AG08396 (cell line): ENCODE results near the gene LSMEM2.
"Not testable (repeated sequence)": the region's sequence is repeated elsewhere in the genome, so short reads cannot be mapped to it uniquely, and the experiment has no call there.

Source experiments
- DNase-seq: peaks from one replicate; pipeline ENCODE4 v3.0.0; 2012; ENCODE audit warnings: low spot score, mixed read lengths

The LSMEM2 gene

DNA sequence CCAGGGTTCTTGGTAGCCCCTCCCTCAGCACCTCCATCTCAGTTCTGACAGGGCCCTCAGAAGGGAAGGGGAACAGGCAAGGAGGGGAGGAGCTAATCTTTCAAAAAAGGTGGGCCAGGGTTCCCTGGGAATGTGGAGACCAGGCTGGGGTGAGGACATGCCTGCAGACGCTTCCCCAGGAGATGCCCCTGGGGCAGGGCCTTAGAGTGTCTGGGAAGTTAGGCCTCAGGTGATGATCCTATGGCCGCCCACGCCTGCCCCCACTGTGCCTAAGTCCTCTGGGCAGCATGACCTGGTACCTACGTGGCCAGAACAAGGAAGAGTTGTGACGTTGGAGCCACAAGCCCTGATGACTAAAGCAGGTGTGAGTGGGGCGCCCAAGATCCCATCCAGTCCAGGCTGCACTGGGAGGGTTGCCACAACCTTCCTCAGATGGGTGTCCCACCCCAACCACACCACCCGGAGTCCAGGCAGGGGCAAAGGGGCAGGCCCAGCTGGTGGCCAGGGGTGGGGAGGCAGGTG lies 13.9 kb upstream of the LSMEM2 start:
- no peak for DNase-seq

DNA sequence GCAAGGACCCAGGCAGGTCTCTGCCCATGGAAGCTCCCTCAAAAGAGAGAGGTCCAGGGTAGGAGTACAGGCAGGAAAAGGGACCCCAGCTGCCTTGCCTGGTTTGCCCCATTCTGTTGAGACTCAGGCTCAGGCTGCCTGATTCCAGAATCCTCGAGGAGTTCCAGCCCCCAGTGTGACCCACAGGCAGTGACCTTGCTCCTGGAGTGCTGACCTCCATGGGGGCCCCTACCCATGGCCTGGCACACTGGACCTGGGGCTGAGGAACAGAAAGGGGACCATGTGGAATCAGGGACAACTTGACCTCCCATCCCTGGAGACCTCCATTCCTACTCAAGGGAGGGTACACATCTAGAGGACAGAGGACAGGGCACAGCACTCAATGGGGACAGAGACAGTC lies 13.3 kb upstream of the LSMEM2 start:
- no peak for DNase-seq

DNA sequence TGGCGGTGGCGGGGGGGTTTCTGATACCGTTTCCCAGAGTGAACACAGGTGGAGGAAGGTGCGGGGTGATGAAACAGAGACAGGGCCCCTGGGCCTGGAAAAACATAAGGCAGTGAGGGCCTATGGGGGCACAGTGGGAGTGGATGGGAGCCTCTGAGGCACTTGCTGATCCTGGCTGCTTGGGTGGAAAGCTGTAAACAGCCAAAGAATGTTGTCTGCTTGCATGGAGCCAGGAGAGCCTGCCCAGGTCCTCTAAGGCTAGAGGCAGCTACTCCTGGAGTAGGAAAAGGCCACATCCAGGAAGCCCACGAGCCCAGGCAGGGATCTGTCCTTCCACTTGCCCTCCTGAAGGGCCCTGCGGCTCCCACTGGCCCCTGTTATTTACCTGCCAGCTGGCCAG lies 12.9 kb upstream of the LSMEM2 start:
- peak; percentile 43 for DNase-seq

DNA sequence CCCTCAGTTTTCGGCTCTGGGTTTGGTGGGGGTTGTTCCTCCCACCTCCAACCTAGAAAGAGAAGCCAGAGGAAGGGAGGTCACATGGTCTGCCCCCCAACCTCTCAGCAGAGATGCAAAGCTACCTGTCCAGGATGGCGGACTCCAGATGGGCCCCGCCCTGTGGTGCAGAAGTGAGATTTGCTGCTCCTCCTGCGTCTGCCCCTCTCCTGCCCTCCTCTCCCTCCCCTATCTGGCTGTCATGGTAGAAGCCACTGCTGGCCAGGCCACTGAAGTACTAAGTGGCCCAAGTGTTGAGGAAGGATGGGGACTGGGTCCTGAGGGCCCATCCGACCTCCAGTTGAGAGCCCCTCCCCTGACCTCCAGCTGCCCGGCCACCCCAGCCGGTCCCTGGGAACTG lies 12.1 kb upstream of the LSMEM2 start:
- DNase-seq = no peak

DNA sequence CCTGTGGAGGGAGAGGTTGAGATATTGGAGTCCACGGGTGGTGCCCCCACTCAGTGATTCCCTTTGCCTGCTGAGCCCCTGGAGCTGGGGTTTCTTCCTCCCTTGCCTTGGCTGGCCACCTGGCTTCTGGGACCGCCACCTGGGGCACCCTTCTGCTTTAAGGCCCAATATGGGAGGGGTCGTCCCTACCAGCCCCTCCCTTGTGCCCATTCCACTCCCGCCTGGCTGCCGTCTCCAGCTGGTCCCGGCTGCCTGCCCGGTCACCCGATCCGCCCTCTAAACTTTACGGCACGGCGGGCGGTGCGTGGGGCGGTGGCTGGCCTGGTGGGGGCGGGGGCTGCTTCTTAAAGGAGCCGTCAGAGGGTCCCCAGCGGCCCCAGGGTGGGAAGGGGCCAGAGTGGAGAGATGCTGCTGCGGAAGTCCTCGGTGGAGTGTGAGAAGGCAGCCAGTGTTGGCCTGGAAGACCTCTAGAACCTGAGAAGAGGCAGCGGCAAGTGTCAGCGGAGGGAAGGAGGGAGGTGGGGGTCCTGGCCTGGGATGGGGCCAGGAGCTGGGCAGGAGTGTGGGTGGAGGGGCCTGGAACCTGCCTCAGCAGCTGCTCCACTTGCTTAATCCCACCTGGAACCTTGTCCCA lies 11.5 kb upstream of the LSMEM2 start:
- peak; percentile 69 for DNase-seq

DNA sequence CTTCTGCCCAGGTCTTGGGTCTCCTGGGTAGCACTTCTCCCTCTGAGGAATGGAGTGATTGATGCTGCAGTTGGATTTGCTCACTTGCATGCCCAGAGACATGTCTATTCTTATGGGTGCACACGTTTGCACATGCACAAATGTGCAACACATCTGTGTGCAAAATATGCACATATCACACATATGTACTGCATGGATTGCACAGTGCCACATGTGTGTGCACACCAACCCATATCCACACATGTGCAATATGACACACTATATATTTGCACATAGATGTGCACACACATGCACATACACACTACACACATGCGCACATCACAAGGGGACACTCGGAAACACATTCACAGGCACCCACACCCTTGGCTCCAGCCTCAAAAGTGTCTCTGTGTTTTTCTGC lies 10.6 kb upstream of the LSMEM2 start:
- no peak for DNase-seq

DNA sequence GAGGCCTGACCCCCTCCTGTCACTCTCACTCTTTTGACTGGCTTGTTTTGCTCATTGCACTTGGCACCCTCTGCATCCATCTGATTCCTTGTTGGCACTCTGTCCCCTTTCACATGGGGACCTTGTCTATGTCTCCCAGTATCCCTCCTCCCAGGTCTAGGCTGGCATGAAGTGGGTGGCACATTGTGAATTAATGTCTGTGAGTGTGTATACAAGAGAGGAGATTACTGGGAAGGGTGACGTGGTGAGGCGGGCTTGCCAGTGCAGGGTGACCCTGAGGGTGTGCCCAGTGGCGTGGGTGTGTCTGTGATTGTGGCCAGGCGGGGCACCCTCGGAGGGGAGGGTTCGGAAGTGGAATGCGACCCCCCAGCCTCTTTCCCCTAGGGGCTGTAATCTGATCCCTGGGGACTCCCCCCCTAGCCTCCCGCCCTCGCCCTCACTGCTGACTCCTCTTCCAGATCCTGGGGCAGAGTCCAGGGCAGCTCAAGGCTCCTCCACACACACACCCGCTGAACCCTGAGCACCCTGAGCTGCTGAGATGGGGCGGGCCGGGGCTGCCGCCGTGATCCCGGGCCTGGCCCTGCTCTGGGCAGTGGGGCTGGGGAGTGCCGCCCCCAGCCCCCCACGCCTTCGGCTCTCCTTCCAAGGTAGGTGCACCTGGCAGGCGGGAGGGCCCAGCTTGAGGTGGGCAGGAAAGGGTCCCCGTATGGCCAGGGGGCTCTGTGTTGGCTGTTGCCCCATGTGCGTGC lies 10.0 kb upstream of the LSMEM2 start, which contains the start of gene SEMA3B:
Gene SEMA3B, plus strand, starts transcription at position 445 of the 749 bp plus-strand sequence. Its CDS starts 94 bp downstream, at position 539.
- DNase-seq = peak; percentile 79

DNA sequence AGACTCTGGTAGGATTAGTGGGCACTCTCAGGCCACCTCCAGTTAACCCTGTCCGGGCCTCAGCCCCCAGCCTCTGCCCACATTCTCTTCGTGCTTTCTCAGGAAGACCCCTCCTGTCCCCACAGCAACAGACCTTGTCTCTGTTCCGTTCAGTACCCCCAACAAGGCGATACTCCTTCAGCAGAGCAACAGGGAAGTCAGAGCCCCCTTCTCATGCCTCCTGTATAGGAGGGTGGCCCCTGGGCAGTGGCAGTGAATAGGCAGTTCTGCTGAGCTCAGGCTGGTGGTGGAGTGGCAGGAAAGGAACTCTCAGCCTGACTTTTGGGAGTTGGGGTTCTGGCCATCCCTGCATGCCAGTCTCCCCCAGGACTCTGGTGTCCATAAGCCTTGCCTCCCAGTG lies 9.4 kb upstream of the LSMEM2 start:
- no peak for DNase-seq

DNA sequence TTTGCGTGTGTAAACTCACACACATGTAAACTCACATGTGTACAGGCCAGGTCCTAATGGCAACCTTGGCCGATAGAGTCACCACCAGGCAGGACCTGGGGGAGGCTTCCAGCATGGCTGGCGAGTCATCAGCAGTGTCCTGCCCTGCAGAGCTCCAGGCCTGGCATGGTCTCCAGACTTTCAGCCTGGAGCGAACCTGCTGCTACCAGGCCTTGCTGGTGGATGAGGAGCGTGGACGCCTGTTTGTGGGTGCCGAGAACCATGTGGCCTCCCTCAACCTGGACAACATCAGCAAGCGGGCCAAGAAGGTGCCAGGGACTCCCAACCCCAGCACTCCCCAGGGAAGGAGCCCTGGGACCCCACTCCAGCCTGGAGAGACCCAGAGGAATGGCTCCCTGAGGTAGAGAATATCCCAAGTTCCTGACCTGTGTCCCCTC lies 8.9 kb upstream of the LSMEM2 start:
- DNase-seq = peak; percentile 83

DNA sequence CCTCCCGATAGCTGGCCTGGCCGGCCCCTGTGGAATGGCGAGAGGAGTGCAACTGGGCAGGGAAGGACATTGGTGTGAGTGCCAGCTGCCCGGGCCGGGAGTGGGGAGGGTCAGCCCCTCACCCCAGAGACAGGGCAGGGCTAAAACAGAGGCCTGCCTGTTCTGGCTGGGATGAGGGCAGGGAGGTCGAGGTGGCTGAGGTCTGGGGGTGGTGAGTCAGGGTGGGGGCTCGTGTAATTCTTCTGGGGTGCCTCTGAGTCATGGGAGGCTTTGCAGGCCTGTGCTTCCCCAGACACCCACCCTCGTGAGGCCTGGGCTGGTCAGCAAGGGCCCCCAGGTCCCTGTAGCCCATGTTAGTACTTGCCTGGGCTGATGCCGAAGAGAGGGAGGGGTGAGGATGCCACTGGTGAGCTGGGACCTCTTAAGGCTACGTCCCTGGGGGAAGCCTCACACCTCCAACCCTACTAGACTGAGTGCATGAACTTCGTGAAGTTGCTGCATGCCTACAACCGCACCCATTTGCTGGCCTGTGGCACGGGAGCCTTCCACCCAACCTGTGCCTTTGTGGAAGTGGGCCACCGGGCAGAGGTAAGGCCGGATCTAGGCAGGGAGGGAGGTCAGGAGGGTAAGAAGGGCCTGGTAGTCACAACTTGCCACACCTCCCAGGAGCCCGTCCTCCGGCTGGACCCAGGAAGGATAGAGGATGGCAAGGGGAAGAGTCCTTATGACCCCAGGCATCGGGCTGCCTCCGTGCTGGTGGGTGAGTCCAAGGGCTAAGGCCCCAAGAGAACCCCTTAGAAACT lies 8.3 kb upstream of the LSMEM2 start:
- peak; percentile 37 for DNase-seq

DNA sequence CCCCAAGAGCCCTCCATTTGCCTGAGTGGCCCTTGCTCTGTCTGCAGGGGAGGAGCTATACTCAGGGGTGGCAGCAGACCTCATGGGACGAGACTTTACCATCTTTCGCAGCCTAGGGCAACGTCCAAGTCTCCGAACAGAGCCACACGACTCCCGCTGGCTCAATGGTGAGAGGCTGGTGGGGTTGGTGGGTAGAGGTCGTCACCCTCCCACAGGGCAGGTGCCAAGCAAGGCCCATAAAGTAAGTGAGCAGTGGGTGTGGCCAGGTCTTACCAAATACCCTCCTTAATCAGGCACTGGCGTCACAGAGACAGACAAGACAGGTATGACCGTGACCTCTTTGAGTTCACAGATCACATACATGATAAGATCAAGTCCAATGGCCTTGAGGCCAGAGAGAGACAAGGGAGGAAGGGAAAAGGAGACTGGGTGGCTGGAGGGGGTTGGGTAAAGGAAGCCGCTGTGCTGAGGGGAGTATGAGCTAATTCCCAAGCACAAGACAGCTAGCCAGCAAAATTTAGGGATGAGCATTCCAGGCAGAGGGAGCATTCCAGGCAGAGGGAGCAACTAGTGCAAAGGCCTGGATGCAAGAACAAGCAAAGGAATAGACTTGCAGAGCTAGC lies 7.5 kb upstream of the LSMEM2 start:
- no peak for DNase-seq

DNA sequence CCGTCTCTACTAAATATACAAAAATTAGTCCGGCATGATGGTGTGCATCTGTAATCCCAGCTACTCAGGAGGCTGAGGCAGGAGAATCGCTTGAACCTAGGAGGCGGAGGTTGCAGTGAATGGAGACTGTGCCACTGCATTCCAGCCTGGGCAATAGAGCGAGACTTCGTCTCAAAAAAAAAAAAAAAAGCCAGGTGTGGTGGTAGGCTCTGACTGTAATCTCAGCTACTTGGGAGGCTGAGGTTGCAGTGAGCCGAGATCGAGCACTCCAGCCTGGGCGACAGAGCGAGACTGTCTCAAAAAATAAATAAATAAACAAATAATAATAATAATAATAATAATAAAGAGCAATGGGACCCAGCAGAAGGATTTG lies 6.4 kb upstream of the LSMEM2 start:
- not testable (repeated sequence) for DNase-seq

DNA sequence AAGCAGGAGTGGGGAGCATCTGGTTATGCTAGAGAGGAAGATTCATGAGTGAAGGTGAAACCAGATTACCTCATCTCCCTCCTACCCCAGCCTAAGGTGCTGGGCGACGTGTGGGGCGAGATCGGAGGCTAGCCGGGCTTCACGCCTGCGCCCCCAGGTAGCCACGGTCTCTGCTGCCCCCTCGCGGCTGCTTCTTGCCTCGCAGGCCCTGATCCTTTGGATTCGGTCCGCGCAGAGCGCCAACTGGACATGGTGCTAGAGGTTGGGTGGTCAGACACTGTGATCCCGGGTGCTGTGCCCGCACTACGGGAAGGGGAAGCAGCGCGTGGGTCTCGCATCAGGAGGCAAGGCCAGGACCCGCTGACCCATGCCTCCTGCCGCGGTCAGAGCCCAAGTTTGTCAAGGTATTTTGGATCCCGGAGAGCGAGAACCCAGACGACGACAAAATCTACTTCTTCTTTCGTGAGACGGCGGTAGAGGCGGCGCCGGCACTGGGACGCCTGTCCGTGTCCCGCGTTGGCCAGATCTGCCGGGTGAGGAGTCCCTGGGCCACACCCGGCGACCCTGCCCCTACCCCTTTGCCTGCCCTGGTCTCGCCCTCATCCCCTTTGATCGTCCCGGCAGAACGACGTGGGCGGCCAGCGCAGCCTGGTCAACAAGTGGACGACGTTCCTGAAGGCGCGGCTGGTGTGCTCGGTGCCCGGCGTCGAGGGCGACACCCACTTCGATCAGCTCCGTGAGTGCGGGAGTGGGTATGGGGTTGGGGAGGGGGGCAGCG lies 5.8 kb upstream of the LSMEM2 start:
- DNase-seq = peak; percentile 94

DNA sequence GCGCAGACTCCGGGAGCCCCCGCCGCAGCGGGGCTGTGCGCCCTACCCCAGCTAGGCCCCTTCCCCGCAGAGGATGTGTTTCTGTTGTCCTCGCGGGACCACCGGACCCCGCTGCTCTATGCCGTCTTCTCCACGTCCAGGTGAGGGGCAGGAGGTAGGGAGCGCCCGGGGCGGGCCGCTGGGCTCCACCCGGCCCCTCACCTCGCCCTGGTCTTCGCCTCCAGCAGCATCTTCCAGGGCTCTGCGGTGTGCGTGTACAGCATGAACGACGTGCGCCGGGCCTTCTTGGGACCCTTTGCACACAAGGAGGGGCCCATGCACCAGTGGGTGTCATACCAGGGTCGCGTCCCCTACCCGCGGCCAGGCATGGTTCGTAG lies 5.2 kb upstream of the LSMEM2 start:
- DNase-seq = no peak

DNA sequence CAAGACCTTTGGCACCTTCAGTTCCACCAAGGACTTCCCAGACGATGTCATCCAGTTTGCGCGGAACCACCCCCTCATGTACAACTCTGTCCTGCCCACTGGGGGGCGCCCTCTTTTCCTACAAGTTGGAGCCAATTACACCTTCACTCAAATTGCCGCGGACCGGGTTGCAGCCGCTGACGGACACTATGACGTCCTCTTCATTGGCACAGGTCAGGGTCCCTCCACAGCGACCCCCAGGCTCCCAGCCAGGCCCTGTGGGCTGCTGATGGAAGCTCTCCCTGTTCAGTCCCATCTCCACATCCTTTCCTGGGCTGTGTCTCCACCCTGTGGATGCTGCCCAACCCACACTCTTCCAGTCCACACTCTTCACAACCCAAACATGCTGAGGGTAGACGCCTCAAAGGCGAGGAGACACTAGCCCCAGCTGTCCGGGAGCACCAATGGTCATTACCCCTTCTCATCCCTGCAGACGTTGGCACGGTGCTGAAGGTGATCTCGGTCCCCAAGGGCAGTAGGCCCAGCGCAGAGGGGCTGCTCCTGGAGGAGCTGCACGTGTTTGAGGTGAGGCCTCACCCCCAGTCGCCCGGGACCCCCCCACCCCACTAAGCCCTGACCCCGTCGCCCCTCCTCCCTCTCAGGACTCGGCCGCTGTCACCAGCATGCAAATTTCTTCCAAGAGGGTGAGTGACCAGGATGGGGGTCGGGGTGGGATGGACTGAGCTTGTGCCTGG lies 4.3 kb upstream of the LSMEM2 start:
- DNase-seq = peak; percentile 68

DNA sequence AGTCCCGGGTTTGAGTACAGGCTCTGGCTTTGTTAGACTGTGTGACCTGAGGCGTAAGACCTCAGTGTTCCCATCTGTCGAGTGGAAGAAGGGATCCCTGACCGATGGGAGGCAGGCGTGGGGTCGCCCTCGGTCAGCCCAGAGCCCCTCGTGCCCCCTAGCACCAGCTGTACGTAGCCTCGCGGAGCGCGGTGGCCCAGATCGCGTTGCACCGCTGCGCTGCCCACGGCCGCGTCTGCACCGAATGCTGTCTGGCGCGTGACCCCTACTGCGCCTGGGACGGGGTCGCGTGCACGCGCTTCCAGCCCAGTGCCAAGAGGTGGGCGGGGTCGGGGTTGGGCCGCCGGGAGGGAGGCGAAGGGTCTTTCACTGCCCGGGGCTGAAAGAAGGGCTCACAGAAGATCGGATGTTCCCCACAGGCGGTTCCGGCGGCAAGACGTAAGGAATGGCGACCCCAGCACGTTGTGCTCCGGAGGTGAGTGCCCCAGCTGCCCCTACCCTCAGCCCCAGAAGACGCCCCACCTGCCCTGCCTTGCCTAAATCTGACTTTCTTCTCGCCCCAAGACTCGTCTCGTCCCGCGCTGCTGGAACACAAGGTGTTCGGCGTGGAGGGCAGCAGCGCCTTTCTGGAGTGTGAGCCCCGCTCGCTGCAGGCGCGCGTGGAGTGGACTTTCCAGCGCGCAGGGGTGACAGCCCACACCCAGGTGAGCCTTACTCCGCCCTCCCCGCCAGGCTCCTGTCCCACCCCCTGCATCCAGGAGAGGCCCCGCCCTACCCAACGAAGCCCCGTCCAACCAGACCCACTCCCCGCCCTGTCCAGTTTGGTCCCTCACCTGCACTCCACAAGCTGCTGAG lies 3.5 kb upstream of the LSMEM2 start:
- no peak for DNase-seq

DNA sequence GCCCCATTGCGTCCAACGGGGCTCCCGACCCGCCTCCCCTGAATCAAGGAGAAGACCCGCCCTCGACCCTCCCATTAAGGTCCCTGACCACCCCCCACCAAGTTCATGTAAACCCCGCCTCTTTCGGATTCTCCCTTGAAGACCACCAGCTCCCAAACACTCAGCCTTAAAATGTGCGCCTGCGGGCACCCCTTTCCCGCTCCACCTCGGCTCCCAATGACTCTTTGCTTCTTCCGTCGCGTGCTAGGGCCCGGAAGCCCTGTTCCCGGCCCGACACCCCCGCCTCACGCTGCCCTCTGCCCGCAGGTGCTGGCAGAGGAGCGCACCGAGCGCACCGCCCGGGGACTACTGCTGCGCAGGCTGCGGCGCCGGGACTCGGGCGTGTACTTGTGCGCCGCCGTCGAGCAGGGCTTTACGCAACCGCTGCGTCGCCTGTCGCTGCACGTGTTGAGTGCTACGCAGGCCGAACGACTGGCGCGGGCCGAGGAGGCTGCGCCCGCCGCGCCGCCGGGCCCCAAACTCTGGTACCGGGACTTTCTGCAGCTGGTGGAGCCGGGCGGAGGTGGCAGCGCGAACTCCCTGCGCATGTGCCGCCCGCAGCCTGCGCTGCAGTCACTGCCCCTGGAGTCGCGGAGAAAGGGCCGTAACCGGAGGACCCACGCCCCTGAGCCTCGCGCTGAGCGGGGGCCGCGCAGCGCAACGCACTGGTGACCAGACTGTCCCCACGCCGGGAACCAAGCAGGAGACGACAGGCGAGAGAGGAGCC lies 2.7 kb upstream of the LSMEM2 start:
- no peak for DNase-seq

DNA sequence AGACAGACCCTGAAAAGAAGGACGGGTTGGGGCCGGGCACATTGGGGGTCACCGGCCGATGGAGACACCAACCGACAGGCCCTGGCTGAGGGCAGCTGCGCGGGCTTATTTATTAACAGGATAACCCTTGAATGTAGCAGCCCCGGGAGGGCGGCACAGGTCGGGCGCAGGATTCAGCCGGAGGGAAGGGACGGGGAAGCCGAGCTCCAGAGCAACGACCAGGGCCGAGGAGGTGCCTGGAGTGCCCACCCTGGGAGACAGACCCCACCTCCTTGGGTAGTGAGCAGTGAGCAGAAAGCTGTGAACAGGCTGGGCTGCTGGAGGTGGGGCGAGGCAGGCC lies 2.2 kb upstream of the LSMEM2 start:
- DNase-seq = no peak
